ENCODE data around the gene CDR2L.

CDR2L gene

GRCh38 chr17:74987418-74987908 is at the start of gene CDR2L:
CDR2L (plus strand) TSS chr17:74987632; CDS start chr17:74988044, 412 bp downstream.
- peak; percentile 96 for DNase-seq (ENCODE audit: low spot score)

DNA sequence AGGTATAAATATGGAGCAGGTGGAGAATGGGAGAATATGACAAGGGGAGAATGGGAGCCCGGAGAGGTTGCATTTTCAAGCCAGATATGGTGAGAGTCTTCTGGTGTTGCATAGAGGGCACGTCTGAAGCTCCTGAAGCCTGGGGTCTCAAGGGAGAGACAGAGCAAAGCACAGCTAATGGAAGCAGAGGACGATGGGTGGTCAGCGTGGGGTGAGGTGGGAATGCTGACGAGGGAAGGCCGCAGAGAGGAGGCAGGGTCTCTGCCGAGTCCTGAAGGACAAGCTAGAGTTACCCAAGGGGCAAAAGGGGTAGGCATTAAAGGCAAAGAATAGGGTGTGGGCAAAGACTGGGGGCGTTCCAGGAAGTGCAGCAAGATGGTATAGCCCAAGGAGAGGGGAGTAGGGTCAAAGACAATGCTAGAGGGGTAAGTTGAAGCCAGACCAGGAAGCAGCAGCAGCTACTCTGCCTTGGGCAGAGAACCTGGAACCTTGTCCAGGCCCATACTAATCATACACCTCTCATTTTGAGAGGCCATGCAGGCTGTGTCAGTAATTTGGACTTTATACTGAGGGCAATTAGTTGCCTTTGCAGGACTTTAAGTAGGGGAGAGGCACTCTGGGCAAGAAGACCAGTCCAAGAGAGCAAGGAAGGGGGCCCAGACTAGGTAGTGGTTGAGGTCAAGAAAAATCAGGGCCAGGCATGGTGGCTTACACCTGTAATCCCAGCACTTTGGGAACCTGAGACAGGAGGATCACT is 49.1 kb upstream of the CDR2L start:
- DNase-seq (ENCODE audit: low spot score) = no peak

- DNase-seq (ENCODE audit: low spot score) = no peak
These were observed 47.9 kb upstream of the CDR2L start for GRCh38 chr17:74939534-74939933.

- no peak for DNase-seq (ENCODE audit: low spot score)
These were observed 46.2 kb upstream of the CDR2L start for GRCh38 chr17:74941128-74941725.

DNA sequence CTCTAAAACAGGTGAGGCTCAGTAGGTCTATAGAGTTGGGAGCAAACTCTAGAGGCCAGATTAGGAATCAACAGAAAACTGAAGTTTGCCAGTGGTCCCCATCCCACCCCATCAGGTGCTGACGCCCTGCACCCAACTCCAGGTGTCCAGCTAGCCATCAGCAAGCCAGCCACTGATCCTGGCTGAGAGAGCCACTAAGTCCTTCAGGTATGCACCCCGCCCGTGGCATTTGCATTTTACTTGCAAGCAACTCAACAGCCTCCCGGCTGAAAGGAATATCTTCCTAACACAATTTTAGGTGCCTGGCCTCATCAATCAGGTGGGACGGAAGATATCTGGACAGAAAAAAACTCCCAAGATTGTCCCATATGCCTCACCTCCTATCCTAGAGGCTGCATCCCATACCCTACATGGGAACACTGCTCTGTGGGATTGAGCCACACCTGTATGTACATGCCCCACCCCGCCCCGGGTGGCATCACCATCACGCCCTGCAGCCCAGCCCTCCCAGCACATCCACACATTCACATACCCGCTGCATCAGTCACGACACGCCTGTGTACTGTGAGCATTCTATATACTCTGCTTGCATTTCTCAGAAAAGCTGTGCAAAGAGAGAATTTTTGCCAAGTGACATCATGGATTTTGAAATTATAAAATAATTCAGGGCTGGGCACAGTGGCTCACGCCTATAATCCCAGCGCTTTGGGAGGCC is 43.5 kb upstream of the CDR2L start:
- no peak for DNase-seq (ENCODE audit: low spot score)

DNA sequence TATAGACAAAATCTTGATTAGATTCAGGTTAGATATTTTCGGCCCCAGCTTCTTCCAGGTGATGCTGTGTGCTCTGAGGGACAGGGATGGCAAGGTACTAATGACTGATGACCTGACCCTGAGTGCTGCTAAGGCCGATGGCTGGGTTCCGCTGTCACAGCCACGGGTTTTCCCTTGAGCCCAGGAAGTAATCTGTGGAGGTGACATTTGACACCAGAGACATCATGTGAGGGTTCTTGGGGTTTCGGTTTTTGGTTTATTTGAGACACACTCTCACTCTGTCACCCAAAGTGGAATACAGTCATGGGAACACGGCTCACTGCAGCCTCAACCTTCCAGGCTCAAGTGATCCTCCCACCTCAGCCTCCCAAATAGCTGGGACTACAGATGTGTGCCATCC is 41.9 kb upstream of the CDR2L start:
- DNase-seq (ENCODE audit: low spot score) = no peak

DNA sequence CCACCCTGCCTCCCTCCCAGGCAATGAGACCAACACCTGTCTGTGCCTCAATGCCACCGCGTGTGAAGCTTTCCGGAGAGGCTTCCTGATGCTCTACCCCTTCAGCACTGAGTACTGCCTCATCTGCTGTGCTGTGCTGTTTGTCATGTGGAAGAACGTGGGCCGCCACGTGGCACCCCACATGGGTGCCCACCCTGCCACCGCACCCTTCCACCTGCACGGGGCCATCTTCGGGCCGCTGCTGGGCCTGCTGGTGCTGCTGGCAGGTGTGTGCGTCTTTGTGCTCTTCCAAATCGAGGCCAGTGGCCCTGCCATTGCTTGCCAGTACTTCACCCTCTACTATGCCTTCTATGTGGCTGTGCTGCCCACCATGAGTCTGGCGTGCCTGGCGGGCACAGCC is 40.8 kb upstream of the CDR2L start:
- no peak for DNase-seq (ENCODE audit: low spot score)

DNA sequence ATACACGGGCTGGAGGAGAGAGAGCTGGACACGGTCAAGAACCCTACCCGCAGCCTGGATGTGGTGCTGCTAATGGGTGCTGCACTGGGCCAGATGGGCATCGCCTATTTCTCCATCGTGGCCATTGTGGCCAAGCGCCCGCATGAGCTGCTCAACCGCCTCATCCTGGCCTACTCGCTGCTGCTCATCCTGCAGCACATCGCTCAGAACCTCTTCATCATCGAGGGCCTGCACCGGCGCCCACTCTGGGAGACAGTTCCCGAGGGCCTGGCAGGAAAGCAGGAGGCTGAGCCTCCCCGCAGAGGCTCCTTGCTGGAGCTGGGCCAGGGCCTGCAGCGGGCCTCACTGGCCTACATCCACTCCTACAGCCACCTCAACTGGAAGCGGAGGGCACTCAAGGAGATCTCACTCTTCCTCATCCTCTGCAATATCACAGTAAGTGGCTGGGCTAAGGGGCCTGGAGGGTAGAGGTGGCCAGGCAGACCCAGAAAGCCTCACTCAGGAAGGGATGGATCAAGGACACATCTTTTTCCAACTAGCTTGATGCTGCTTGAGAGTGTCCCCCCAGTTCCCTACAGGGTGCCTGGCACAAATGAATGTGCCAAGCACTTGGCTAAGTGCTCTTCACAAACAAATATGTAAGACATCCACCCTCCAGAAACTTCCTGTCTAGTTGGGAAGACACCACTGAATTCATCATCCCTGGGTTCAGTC is 40.2 kb upstream of the CDR2L start:
- DNase-seq (ENCODE audit: low spot score) = no peak

- no peak for DNase-seq (ENCODE audit: low spot score)
These were observed 37.8 kb upstream of the CDR2L start for GRCh38 chr17:74949455-74950115.

DNA sequence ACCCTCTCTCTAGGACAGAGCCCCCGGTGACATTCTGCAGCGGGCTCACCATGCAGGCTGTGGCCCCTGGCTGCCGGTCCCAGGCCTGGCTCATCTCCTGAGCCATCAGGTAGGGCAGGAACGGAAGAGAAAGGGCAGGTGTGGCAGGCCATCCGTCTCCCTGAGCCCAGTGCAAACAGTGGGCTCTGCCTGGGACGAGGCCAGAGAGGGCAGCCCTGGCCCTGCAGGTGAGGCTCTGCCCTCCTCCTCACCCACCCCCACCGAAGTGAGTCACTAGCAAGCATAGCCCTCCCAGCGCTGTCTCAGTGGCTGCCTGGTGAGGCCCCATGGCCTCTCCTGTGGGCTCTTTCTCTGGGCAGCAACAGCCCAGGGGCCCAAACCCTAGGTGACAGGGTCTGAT is 37.2 kb upstream of the CDR2L start:
- no peak for DNase-seq (ENCODE audit: low spot score)

- no peak for DNase-seq (ENCODE audit: low spot score)
These were observed 36.4 kb upstream of the CDR2L start for GRCh38 chr17:74951065-74951464.

DNA sequence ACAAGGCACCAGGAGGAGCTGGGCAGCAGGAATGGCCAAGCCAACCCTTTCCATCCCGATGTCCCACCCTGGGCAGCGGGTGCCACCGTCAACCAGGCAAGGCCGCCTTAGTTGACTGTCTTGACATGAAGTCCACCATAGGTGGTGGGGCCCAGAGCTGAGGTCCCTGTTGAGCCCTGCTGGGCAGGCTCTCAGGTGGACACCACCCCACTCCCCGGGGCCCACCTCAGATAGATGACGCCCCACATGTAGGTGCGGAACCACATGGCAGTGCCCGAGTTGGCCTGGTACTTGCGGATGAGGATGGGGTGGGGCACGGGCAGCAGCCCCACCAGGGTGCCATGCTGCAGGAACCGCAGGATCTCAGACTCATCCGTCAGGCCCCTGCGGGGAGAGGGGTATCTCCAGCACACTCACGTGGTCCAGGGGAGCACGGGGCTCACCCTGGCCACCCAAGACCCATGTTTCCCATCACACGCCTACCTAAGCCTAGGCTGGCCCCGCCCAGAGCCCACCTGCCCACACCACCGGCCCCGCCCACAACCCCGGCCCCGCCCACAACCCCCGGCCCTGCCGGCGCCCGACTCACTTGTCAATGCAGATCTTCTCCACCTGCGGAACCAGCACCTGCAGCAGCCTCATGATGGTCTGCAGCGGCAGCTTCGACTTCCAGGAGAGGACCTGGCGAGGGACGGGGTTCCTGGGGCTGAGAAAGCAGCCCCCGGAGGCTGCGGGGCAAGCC is 35.6 kb upstream of the CDR2L start:
- no peak for DNase-seq (ENCODE audit: low spot score)

- DNase-seq (ENCODE audit: low spot score) = no peak
These were observed 34.9 kb upstream of the CDR2L start for GRCh38 chr17:74952431-74953133.

DNA sequence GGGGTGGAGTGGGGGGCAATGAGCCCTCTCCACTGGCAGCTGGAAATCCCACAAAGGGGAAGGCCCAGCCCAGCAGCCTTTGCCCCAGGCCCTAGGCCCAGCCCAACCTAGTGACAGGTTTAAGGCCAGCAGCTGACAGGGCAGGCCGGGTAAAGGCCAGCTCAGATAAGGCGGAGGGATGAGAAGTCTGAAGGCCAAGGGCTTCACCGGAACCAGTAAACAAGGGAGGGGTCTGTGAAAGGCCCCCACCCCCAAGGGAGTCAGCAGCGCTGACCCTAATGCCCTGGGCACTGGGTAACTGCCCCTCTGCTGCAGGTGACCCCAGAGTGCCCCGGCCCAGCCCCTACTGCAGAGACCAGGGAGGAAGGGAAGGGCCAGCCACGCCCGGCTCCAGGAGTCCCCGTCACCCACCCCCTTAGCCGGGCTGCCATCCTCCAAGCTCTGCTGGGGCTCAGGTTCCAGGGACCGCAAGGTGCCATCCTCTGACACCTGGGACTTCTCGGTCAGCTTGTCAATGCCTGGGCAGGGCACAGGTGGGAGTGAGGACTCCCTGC is 34.2 kb upstream of the CDR2L start:
- no peak for DNase-seq (ENCODE audit: low spot score)

- DNase-seq (ENCODE audit: low spot score) = no peak
These were observed 33.3 kb upstream of the CDR2L start for GRCh38 chr17:74954115-74954514.

- no peak for DNase-seq (ENCODE audit: low spot score)
These were observed 32.6 kb upstream of the CDR2L start for GRCh38 chr17:74954665-74955421.

GRCh38 chr17:74956093-74956492 is 31.3 kb upstream of the CDR2L start:
- no peak for DNase-seq (ENCODE audit: low spot score)

DNA sequence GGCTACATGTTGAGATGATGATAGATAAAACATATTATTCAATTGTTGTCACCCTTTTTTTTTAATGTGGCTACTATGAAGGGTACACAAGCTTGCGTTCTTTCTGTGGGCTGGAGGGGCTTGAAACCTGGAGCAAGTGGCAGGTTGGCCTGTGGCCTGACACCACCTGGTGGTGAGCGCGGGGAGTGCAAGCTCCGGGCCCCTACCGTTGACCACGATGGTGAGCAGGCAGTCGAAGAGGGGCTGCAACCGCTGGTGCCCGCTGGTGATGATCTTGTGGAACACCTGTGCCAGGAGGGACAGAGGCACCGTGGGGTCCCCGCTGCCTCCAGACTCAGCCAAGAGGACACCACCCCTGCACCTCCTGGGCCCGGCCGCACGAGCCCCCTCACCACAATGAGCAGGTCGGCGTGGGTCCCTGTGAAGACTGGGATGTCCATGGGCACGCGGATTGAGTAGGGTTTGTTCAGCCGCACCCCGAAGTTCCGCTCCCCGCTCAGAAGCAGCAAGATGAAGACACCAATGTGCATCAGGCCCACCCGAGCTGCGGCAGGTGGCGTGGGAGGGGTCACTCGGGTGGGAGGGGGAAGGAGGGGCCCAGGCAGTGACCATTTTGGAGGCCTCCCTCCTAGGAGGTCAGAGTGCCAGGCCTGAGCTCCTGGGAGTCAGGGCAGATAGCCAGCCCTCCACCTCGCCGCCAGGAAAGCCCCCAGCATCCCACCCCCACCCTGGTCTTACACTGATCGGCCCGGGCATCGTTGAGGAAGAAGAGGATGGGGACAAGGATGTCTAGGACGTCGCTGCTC is 29.3 kb upstream of the CDR2L start:
- DNase-seq (ENCODE audit: low spot score) = peak; percentile 82
